ENCODE data around the gene ZBED2.

GRCh38 chr3:111598139-111598538 is 3.0 kb upstream of the ZBED2 start:
- TF ChIP-seq POLR2AphosphoS5 (IDR thresholded peaks at IDR 0.05) (no peak), POLR2A (IDR thresholded peaks at IDR 0.05) (no peak)

Data from breast epithelium (tissue), 3 donors.